Measurements from ENCODE around the gene CD248. TPM values are rescaled to one million over a fixed set of nuclear protein-coding genes. Genes with fewer than 3 reads are reported as not detected.
A peak's percentile ranks its signal among the peaks of the same experiment; 100 is the strongest.

Gene CD248
- total RNA-seq, 2 experiments from 2014 or later = 3.3 to 3.4 TPM

DNA sequence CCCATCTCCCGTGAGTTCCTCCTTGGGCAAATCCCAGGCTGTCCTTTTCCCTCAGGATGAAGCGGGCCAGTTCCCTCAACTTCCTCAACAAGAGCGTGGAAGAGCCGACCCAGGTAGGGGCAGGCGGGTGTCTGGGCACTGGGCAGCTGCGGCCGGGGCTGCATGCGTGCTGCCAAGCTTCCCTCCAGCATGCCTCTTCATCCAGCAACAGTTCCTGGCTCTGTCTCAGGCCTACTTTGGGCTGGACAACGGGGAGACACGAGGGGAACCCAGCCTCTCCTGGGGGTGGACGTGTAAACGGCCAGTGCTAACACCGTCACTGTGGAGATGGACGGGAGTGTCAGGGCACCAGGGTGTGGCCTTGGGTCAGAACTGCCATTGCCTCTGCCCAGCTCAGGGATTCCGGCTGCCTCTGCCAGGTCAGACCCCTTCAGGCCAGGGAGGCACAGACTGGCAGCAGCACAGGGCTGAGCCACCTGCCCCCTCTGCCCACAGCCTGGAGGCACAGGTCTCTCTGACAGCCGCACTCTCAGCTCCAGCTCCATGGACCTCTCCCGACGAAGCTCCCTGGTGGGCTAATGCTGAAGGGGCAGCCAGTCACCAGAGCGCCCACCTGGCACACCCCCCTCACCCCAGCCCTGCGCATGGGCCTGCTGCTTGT, 50.3 kb downstream of the CD248 start:
- peaks cover 41% of the 10 kb centered on the region for H3K4me1 Mint-ChIP-seq (ENCODE audit: low read depth)

DNA sequence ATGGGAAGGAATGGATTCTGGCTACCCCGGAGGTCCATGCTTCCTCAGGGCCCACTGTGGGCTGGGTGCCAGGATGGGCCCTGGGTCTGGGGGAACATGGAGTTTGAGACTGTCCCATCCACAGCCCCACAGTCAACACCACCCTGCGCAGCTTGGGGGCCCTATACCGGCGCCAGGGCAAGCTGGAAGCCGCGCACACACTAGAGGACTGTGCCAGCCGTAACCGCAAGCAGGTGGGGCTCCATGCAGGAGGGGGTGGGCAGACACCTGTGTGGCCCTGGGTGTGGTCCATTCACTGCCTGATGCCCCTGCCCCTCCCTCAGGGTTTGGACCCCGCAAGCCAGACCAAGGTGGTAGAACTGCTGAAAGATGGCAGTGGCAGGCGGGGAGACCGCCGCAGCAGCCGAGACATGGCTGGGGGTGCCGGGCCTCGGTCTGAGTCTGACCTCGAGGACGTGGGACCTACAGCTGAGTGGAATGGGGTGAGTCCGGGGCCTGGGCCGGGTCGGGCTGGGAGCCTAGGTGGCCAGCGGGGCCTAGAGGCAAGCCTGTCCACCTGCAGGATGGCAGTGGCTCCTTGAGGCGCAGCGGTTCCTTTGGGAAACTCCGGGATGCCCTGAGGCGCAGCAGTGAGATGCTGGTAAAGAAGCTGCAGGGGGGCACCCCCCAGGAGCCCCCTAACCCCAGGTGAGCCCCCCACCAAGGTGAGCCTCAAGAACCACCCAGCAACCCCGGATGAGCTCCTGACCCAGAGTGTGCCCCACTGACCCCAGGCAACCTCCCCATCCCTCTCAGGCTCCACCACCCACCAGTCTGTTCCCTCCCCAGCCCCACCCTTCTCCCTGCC, 51.1 kb downstream of the CD248 start:
- intact Hi-C loops (cut with DNase I, micrococcal nuclease) = loop anchor here in 1 of 2 experiments (5.0 to 10.0 kb wide), 2 partner anchors 213 to 551 kb away; partner anchors contain the start of genes KAT5 and SF3B2
- Histone ChIP-seq H3K36me3 (ENCODE audit: insufficient read depth, low read length) (peaks cover 46% of the 10 kb centered on the region), H3K27me3 (ENCODE audit: control insufficient read depth in 1 of 2, insufficient read depth in 2 of 2, low read length in 2 of 2) (no peaks in the 10 kb centered on the region), H3K9me3 (ENCODE audit: control insufficient read depth in 1 of 2, insufficient read depth in 1 of 2, low read length in 2 of 2) (no peaks in the 10 kb centered on the region), H3K27ac (ENCODE audit: low read depth in 1 of 2, low read length in 2 of 2) (no peak overlapping the region), H3K4me1 (ENCODE audit: insufficient read depth, low read length) (peaks cover 37% of the 10 kb centered on the region), H3K4me3 (ENCODE audit: low read length) (no peak overlapping the region)
- no peak overlapping the region for H3K4me3 Mint-ChIP-seq
- peaks cover 38% of the 10 kb centered on the region for H3K4me1 Mint-ChIP-seq (ENCODE audit: low read depth)
- CTCF ChIA-PET = interaction anchor here (0.7 to 5.6 kb wide), 3 partner anchors 16 to 44 kb away, joined by 3 to 36 read pairs (median 4); no protein-coding TSS in a partner anchor
- DNase-seq = peak in 1 of 14 experiments; percentile 50
- no peaks in the 10 kb centered on the region for H3K27me3 Mint-ChIP-seq
- ATAC-seq (ENCODE audit: poor library complexity) = no peak
- H3K36me3 Mint-ChIP-seq (ENCODE audit: low read depth) = peaks cover 50% of the 10 kb centered on the region
- H3K9me3 Mint-ChIP-seq = no peaks in the 10 kb centered on the region
- POLR2A ChIA-PET = no interaction called here
- TF ChIP-seq, protein P1, sequence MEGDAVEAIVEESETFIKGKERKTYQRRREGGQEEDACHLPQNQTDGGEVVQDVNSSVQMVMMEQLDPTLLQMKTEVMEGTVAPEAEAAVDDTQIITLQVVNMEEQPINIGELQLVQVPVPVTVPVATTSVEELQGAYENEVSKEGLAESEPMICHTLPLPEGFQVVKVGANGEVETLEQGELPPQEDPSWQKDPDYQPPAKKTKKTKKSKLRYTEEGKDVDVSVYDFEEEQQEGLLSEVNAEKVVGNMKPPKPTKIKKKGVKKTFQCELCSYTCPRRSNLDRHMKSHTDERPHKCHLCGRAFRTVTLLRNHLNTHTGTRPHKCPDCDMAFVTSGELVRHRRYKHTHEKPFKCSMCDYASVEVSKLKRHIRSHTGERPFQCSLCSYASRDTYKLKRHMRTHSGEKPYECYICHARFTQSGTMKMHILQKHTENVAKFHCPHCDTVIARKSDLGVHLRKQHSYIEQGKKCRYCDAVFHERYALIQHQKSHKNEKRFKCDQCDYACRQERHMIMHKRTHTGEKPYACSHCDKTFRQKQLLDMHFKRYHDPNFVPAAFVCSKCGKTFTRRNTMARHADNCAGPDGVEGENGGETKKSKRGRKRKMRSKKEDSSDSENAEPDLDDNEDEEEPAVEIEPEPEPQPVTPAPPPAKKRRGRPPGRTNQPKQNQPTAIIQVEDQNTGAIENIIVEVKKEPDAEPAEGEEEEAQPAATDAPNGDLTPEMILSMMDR (IDR thresholded peaks at IDR 0.05) = no peak
- no peak overlapping the region for H3K27ac Mint-ChIP-seq

More for the DNA sequence above, 50.3 kb downstream of the CD248 start:
- H3K27me3 Mint-ChIP-seq = no peaks in the 10 kb centered on the region
- Histone ChIP-seq H3K27me3 (ENCODE audit: control insufficient read depth in 1 of 2, insufficient read depth in 2 of 2, low read length in 2 of 2) (no peaks in the 10 kb centered on the region), H3K36me3 (ENCODE audit: insufficient read depth, low read length) (peaks cover 44% of the 10 kb centered on the region), H3K4me1 (ENCODE audit: insufficient read depth, low read length) (peaks cover 41% of the 10 kb centered on the region), H3K9me3 (ENCODE audit: control insufficient read depth in 1 of 2, insufficient read depth in 1 of 2, low read length in 2 of 2) (no peaks in the 10 kb centered on the region), H3K27ac (ENCODE audit: low read depth in 1 of 2, low read length in 2 of 2) (peak overlapping the region in 1 of 2 donors; percentile 55), H3K4me3 (ENCODE audit: low read length) (no peak overlapping the region)
- no peak for ATAC-seq (ENCODE audit: poor library complexity)
- peak overlapping the region; percentile 96 for H3K4me3 Mint-ChIP-seq
- POLR2A ChIA-PET = interaction anchor here (0.8 kb wide), 1 partner anchor 60 kb away, joined by 3 read pairs; no protein-coding TSS in a partner anchor
- H3K9me3 Mint-ChIP-seq = no peaks in the 10 kb centered on the region
- peak overlapping the region; percentile 100 for H3K27ac Mint-ChIP-seq
- peak in 1 of 14 experiments; percentile 51 for DNase-seq
- TF ChIP-seq, protein P1 (IDR thresholded peaks at IDR 0.05) = no peak
- peaks cover 51% of the 10 kb centered on the region for H3K36me3 Mint-ChIP-seq (ENCODE audit: low read depth)
- intact Hi-C loops (cut with DNase I, micrococcal nuclease) = loop anchor here in 1 of 2 experiments (5.0 to 10.0 kb wide), 2 partner anchors 214 to 552 kb away; partner anchors contain the start of genes KAT5 and SF3B2
- CTCF ChIA-PET = interaction anchor here (5.6 kb wide), 1 partner anchor 15 kb away, joined by 36 read pairs; no protein-coding TSS in a partner anchor

DNA sequence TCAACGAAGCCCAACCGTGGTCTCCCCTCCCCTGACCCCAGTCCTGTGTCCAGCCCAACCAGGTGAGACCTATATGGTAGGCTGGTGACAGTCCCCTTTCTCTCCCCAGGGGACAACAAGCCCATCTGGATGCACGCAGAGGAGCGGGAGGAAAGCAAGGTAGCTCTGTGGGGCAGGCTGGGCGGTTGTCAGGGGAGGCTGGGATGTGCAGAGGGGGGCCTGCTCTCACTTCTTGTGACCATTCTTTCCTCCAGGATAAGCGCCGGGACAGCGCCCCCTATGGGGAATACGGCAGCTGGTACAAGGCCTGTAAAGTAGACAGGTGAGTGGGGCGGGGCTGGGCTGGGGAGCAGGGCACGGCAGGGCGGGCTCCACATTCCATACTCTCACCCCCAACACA, 51.9 kb downstream of the CD248 start:
- Histone ChIP-seq H3K4me3 (ENCODE audit: low read length) (no peak overlapping the region), H3K27ac (ENCODE audit: low read depth in 1 of 2, low read length in 2 of 2) (no peak overlapping the region), H3K27me3 (ENCODE audit: control insufficient read depth in 1 of 2, insufficient read depth in 2 of 2, low read length in 2 of 2) (no peaks in the 10 kb centered on the region), H3K9me3 (ENCODE audit: control insufficient read depth in 1 of 2, insufficient read depth in 1 of 2, low read length in 2 of 2) (no peaks in the 10 kb centered on the region), H3K36me3 (ENCODE audit: insufficient read depth, low read length) (peaks cover 47% of the 10 kb centered on the region), H3K4me1 (ENCODE audit: insufficient read depth, low read length) (peaks cover 28% of the 10 kb centered on the region)
- ChIA-PET CTCF (interaction anchor here (0.7 to 5.6 kb wide), 3 partner anchors 17 to 43 kb away, joined by 3 to 36 read pairs (median 4); no protein-coding TSS in a partner anchor), POLR2A (no interaction called here)
- DNase-seq (peak in 4 of 14 experiments; percentile 31 to 69 (median 52)), ATAC-seq (ENCODE audit: poor library complexity) (no peak)
- TF ChIP-seq, protein P1 (IDR thresholded peaks at IDR 0.05) = no peak
- Mint-ChIP-seq H3K27ac (no peak overlapping the region), H3K9me3 (no peaks in the 10 kb centered on the region), H3K27me3 (no peaks in the 10 kb centered on the region), H3K4me3 (peak overlapping the region; percentile 62), H3K4me1 (ENCODE audit: low read depth) (peaks cover 30% of the 10 kb centered on the region), H3K36me3 (ENCODE audit: low read depth) (peaks cover 50% of the 10 kb centered on the region)
- intact Hi-C loops (cut with DNase I, micrococcal nuclease) = loop anchor here in 1 of 2 experiments (5.0 to 10.0 kb wide), 2 partner anchors 213 to 550 kb away; partner anchors contain the start of genes KAT5 and SF3B2

All from CD4-positive, alpha-beta T cell (primary cell).